C4-2B (cell line): ENCODE measurements around the gene SARDH.

Experiments used
- ZFX ChIP-seq: fragments of 450-650 bp; IDR thresholded peaks from 2 replicates; pipeline ENCODE4 v1.6.1; 2017
- TF ChIP-seq, protein P1 (sequence below): fragments of 450-650 bp; conservative IDR thresholded peaks from 2 replicates; pipeline ENCODE4 v1.5.1; 2017; ENCODE audit warnings: mild to moderate bottlenecking

DNA sequence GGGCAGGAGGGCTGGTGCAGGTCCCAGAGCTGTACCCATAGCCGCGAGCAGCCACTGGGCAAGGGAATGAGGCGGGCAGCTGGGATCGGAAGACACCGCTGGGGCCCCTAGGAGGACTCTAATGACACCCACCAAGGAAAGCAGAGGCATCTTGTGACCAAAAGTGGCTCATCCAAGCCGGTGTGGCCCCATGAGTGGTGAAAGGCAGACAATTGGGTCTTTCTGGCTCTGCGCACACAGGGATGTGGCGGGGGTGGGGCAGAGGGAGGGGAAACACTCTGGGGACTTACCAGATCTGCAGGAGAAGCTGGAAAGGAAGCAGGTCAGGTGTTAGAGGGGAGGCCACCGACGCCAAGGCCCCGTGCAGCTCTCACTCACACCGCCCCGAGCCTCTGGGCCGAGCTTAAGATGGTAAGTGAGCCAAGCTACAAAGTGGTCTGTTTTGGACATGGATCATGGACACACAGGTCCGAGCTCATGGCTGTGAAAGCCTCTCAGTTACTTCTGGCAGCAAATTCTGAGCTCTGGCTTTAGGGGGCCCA is 42.3 kb upstream of the SARDH start:
- TF ChIP-seq, protein P1, sequence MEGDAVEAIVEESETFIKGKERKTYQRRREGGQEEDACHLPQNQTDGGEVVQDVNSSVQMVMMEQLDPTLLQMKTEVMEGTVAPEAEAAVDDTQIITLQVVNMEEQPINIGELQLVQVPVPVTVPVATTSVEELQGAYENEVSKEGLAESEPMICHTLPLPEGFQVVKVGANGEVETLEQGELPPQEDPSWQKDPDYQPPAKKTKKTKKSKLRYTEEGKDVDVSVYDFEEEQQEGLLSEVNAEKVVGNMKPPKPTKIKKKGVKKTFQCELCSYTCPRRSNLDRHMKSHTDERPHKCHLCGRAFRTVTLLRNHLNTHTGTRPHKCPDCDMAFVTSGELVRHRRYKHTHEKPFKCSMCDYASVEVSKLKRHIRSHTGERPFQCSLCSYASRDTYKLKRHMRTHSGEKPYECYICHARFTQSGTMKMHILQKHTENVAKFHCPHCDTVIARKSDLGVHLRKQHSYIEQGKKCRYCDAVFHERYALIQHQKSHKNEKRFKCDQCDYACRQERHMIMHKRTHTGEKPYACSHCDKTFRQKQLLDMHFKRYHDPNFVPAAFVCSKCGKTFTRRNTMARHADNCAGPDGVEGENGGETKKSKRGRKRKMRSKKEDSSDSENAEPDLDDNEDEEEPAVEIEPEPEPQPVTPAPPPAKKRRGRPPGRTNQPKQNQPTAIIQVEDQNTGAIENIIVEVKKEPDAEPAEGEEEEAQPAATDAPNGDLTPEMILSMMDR, result no peak
- no peak for TF ChIP-seq ZFX
